CD14-positive monocyte (primary cell): ENCODE measurements around the gene SLC1A3. TPM values are rescaled to one million over a fixed set of nuclear protein-coding genes. Genes with fewer than 3 reads are reported as not detected.

Experiments
- DNase-seq, 3 donors: peaks; one replicate each; pipeline ENCODE4 v3.0.0-alpha.2; 2011 to 2022
- H2AFZ ChIP-seq: 2 replicates; pipeline ENCODE4 v1.6.0; 2012; ENCODE audit warnings: mild to moderate bottlenecking, low read depth, low read length, inconsistent platforms; ENCODE audit not compliant: insufficient read depth, poor library complexity, severe bottlenecking
- H3K27ac ChIP-seq, 2 donors: 1 replicate in 1 of 2; 2 replicates in 1 of 2; pipeline ENCODE4 v1.5.1; 2012 to 2013; ENCODE audit warnings: low read length in 2 of 2, control low read depth in 1 of 2, inconsistent platforms in 1 of 2, low read depth in 1 of 2, mild to moderate bottlenecking in 1 of 2
- H3K27me3 ChIP-seq, 2 donors: one replicate each; pipeline versions ENCODE4 v1.6.0 to v1.6.1; 2011 to 2013; ENCODE audit warnings: low read length in 2 of 2; ENCODE audit not compliant: control insufficient read depth in 2 of 2, insufficient read depth in 2 of 2
- H3K36me3 ChIP-seq, 2 donors: replicated peaks in 1 of 2; 1 replicate in 1 of 2; 2 replicates in 1 of 2; pipeline versions ENCODE4 v1.5.1 to v1.6.1; 2012 to 2013; ENCODE audit warnings: low read length in 2 of 2, control low read depth in 1 of 2, inconsistent platforms in 1 of 2, mild to moderate bottlenecking in 1 of 2; ENCODE audit not compliant: insufficient read depth in 2 of 2, control insufficient read depth in 1 of 2
- H3K4me1 ChIP-seq, 2 donors: 1 replicate in 1 of 2; 2 replicates in 1 of 2; pipeline versions ENCODE4 v1.5.1 to v1.6.1; 2012 to 2013; ENCODE audit warnings: low read length in 2 of 2, control low read depth in 1 of 2, inconsistent platforms in 1 of 2, mild to moderate bottlenecking in 1 of 2, moderate library complexity in 1 of 2; ENCODE audit not compliant: insufficient read depth in 2 of 2, control insufficient read depth in 1 of 2
- H3K4me2 ChIP-seq: replicated peaks from 2 replicates; pipeline ENCODE3; 2012; ENCODE audit warnings: low read length, moderate library complexity, mild to moderate bottlenecking; ENCODE audit not compliant: poor library complexity, severe bottlenecking; ENCODE audit errors: extremely low read depth
- H3K4me3 ChIP-seq, 3 experiments: fragments of 200-600 bp in 1 of 3; sonication (generic) in 1 of 3; replicated peaks in 1 of 3; 1 replicate in 2 of 3; 2 replicates in 1 of 3; pipeline ENCODE4 v1.5.1; 2011 to 2013; ENCODE audit warnings: low read length in 3 of 3, mild to moderate bottlenecking in 3 of 3, control low read depth in 2 of 3, low read depth in 2 of 3, inconsistent platforms in 1 of 3, moderate library complexity in 1 of 3
- H3K79me2 ChIP-seq: 2 replicates; pipeline ENCODE4 v1.6.0; 2012; ENCODE audit warnings: mild to moderate bottlenecking, control low read depth, inconsistent platforms, low read length, moderate library complexity; ENCODE audit not compliant: insufficient read depth
- H3K9ac ChIP-seq: 2 replicates; pipeline ENCODE4 v1.6.0; 2017; ENCODE audit warnings: low read length, mild to moderate bottlenecking; ENCODE audit not compliant: insufficient read depth, poor library complexity, severe bottlenecking
- H3K9me3 ChIP-seq, 2 donors: replicated peaks in 1 of 2; 1 replicate in 1 of 2; 2 replicates in 1 of 2; pipeline versions ENCODE4 v1.5.1 to v1.6.1; 2012 to 2013; ENCODE audit warnings: low read length in 2 of 2, control low read depth in 1 of 2; ENCODE audit not compliant: control insufficient read depth in 1 of 2, insufficient read depth in 1 of 2
- H4K20me1 ChIP-seq: 2 replicates; pipeline ENCODE4 v1.6.0; 2012; ENCODE audit warnings: mild to moderate bottlenecking, low read length, control low read depth, moderate library complexity; ENCODE audit not compliant: insufficient read depth
- H3K27ac Mint-ChIP-seq, 7 donors: one replicate each; pipeline ENCODE4 v1.8.0; 2020; ENCODE audit warnings: mild to moderate bottlenecking in 7 of 7, mixed read lengths in 7 of 7, moderate library complexity in 6 of 7, inconsistent platforms in 2 of 7
- H3K27me3 Mint-ChIP-seq, 3 donors: one replicate each; pipeline ENCODE4 v1.8.0; 2021 to 2022; ENCODE audit warnings: low read depth in 3 of 3, mild to moderate bottlenecking in 3 of 3, mixed read lengths in 3 of 3, moderate library complexity in 3 of 3, inconsistent platforms in 1 of 3
- H3K36me3 Mint-ChIP-seq, 2 donors: one replicate each; pipeline ENCODE4 v1.8.0; 2020; ENCODE audit warnings: mixed read lengths in 2 of 2, inconsistent platforms in 1 of 2, mild to moderate bottlenecking in 1 of 2
- H3K4me1 Mint-ChIP-seq: one replicate; pipeline ENCODE4 v1.8.0; 2020; ENCODE audit warnings: mild to moderate bottlenecking, mixed read lengths
- H3K4me3 Mint-ChIP-seq, 2 donors: one replicate each; pipeline ENCODE4 v1.8.0; 2020; ENCODE audit warnings: mild to moderate bottlenecking in 2 of 2, mixed read lengths in 2 of 2, moderate library complexity in 1 of 2
- H3K9me3 Mint-ChIP-seq, 7 donors: one replicate each; pipeline ENCODE4 v1.8.0; 2020 to 2022; ENCODE audit warnings: mixed read lengths in 7 of 7, mild to moderate bottlenecking in 6 of 7, moderate library complexity in 6 of 7, inconsistent platforms in 2 of 7
- WGBS: methylation state at CpG from one replicate; pipeline ENCODE4 v1.1.5; 2013; ENCODE audit warnings: missing lambda C conversion rate; ENCODE audit not compliant: insufficient coverage; 5-methylcytosine and 5-hydroxymethylcytosine counted together
- intact Hi-C, 2 donors: fragments of 100-400 bp; cut with micrococcal nuclease; formaldehyde crosslinking; loops; one replicate each; pipeline versions ENCODE4 v1.15.0 to v1.15.1; 2023
- polyA plus RNA-seq, 3 donors: library from polyadenylated mRNA; depleted of rRNA in 1 of 3; unstranded in 2 of 3; stranded (reverse) in 1 of 3; fragments of 300-500 nt in 2 of 3; fragments of >200 nt in 1 of 3; fragmentation: Illumina TruSeq in 2 of 3; gene quantifications; 1 replicate in 2 of 3; 2 replicates in 1 of 3; pipeline ENCODE4 v1.2.3, GENCODE V29; 2012 to 2021
- TF ChIP-seq, protein P1 (sequence below): fragments of 200-600 bp; IDR thresholded peaks from one replicate; pipeline ENCODE4 v1.8.0; 2022; ENCODE audit warnings: antibody characterized with exemption, mild to moderate bottlenecking

The SLC1A3 gene
- polyA plus RNA-seq, 3 donors = 1.2 to 3.3 (median 1.3) TPM

DNA sequence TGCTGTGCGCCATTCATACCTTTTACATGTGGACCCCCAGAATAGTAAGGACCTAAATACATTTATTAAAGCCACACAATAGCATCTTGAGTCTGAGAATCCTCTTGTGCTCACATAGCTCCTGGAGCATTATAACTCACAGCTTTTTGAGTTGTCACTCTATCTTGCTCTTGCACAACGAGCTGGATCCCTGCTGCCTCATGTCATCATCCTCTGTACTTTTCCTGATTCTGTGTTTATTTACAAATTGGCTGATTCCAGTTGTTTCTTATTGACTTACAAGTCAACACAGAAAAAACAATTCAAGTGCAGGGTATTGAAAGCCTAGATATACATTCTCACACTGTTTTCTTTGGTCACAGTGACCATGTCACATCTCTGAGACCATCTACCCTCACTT, 112.9 kb downstream of the SLC1A3 start:
- H3K9me3 ChIP-seq = no peaks in the 10 kb centered on the region
- peaks cover 12% of the 10 kb centered on the region for H4K20me1 ChIP-seq
- H3K4me1 Mint-ChIP-seq = peaks cover 48% of the 10 kb centered on the region
- peaks cover 2 to 21% of the 10 kb centered on the region in 2 donors for H3K36me3 ChIP-seq
- DNase-seq = no peak
- H2AFZ ChIP-seq = no peak overlapping the region
- H3K4me3 ChIP-seq = no peak overlapping the region
- no peaks in the 10 kb centered on the region for H3K27me3 ChIP-seq
- H3K4me1 ChIP-seq = peaks cover 16 to 25% of the 10 kb centered on the region in 2 donors
- no peaks in the 10 kb centered on the region for H3K9me3 Mint-ChIP-seq
- TF ChIP-seq, protein P1, sequence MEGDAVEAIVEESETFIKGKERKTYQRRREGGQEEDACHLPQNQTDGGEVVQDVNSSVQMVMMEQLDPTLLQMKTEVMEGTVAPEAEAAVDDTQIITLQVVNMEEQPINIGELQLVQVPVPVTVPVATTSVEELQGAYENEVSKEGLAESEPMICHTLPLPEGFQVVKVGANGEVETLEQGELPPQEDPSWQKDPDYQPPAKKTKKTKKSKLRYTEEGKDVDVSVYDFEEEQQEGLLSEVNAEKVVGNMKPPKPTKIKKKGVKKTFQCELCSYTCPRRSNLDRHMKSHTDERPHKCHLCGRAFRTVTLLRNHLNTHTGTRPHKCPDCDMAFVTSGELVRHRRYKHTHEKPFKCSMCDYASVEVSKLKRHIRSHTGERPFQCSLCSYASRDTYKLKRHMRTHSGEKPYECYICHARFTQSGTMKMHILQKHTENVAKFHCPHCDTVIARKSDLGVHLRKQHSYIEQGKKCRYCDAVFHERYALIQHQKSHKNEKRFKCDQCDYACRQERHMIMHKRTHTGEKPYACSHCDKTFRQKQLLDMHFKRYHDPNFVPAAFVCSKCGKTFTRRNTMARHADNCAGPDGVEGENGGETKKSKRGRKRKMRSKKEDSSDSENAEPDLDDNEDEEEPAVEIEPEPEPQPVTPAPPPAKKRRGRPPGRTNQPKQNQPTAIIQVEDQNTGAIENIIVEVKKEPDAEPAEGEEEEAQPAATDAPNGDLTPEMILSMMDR = no peak
- intact Hi-C loops = no loop called here
- 89% methylated on average over 1 of the region's 2 CpGs for WGBS
- peaks cover 78% of the 10 kb centered on the region for H3K79me2 ChIP-seq
- no peak overlapping the region for H3K27ac Mint-ChIP-seq
- H3K27ac ChIP-seq = no peak overlapping the region
- no peak overlapping the region for H3K9ac ChIP-seq
- H3K4me2 ChIP-seq = no peak overlapping the region
- H3K4me3 Mint-ChIP-seq = no peak overlapping the region
- H3K27me3 Mint-ChIP-seq = no peaks in the 10 kb centered on the region
- H3K36me3 Mint-ChIP-seq = peaks cover 36 to 40% of the 10 kb centered on the region in 2 donors

- no peak overlapping the region for H3K4me3 Mint-ChIP-seq
- no peak overlapping the region for H3K4me2 ChIP-seq
- WGBS = no CpG with 5 or more reads among the region's 4 CpGs
- no peak overlapping the region for H3K27ac ChIP-seq
- no peak overlapping the region for H3K9ac ChIP-seq
- H3K4me1 Mint-ChIP-seq = peaks cover 59% of the 10 kb centered on the region
- no peaks in the 10 kb centered on the region for H3K9me3 Mint-ChIP-seq
- H3K27ac Mint-ChIP-seq = no peak overlapping the region
- H3K36me3 Mint-ChIP-seq = peaks cover 29 to 36% of the 10 kb centered on the region in 2 donors
- intact Hi-C loops = no loop called here
- no peaks in the 10 kb centered on the region for H3K27me3 ChIP-seq
- H2AFZ ChIP-seq = no peak overlapping the region
- no peaks in the 10 kb centered on the region for H3K27me3 Mint-ChIP-seq
- peaks cover 27 to 39% of the 10 kb centered on the region in 2 donors for H3K4me1 ChIP-seq
- peaks cover 6% of the 10 kb centered on the region for H4K20me1 ChIP-seq
- H3K36me3 ChIP-seq = peaks cover 2 to 21% of the 10 kb centered on the region in 2 donors
- H3K9me3 ChIP-seq = no peaks in the 10 kb centered on the region
- TF ChIP-seq, protein P1 = no peak
- DNase-seq = no peak
- H3K4me3 ChIP-seq = no peak overlapping the region
- peaks cover 68% of the 10 kb centered on the region for H3K79me2 ChIP-seq
Measured at GRCh38 chr5:36720688-36721087, 114.3 kb downstream of the SLC1A3 start.
